ELF-1 (cell line): ENCODE data around the gene SLC27A4.

ENCODE experiments used
- DNase-seq: peaks from one replicate; pipeline ENCODE4 v3.0.0-alpha.2; 2016; ENCODE audit warnings: low read depth, low spot score

SLC27A4 gene

GRCh38 chr9:128365525-128365924 is 25.2 kb downstream of the SLC27A4 start:
- DNase-seq, result no peak

- DNase-seq, result no peak
These were observed 28.8 kb downstream of the SLC27A4 start for GRCh38 chr9:128369024-128369706.

- peak; percentile 30 for DNase-seq
These were observed 30.0 kb downstream of the SLC27A4 start for GRCh38 chr9:128370367-128370751.

GRCh38 chr9:128370752-128371629 is 30.7 kb downstream of the SLC27A4 start, which contains the start of gene URM1:
Gene URM1, plus strand, starts transcription at chr9:128371374. Its CDS starts 7 bp downstream, at chr9:128371381.
- DNase-seq, result peak; percentile 96

- DNase-seq, result no peak
These were observed 31.3 kb downstream of the SLC27A4 start for GRCh38 chr9:128371630-128372117.

- DNase-seq, result no peak
These were observed 31.9 kb downstream of the SLC27A4 start for GRCh38 chr9:128372188-128372641.

- no peak for DNase-seq
These were observed 32.5 kb downstream of the SLC27A4 start for GRCh38 chr9:128372784-128373183.

GRCh38 chr9:128374221-128374675 is 33.9 kb downstream of the SLC27A4 start:
- DNase-seq, result no peak

GRCh38 chr9:128375865-128376264 is 35.5 kb downstream of the SLC27A4 start:
- no peak for DNase-seq

- DNase-seq, result no peak
These were observed 41.9 kb downstream of the SLC27A4 start for GRCh38 chr9:128382261-128382660.

- peak; percentile 87 for DNase-seq
These were observed 42.9 kb downstream of the SLC27A4 start for GRCh38 chr9:128383007-128383753.

GRCh38 chr9:128383791-128384190 is 43.5 kb downstream of the SLC27A4 start:
- no peak for DNase-seq

- DNase-seq, result no peak
These were observed 44.6 kb downstream of the SLC27A4 start for GRCh38 chr9:128384801-128385495.

- DNase-seq, result peak; percentile 79
These were observed 45.5 kb downstream of the SLC27A4 start for GRCh38 chr9:128385496-128386460.

- no peak for DNase-seq
These were observed 47.8 kb downstream of the SLC27A4 start for GRCh38 chr9:128388150-128388549.

- DNase-seq, result no peak
These were observed 49.2 kb downstream of the SLC27A4 start for GRCh38 chr9:128389395-128390149.

- DNase-seq, result no peak
These were observed 50.0 kb downstream of the SLC27A4 start for GRCh38 chr9:128390150-128390812.
